IPS-15b (cell line): ENCODE measurements around the gene ELAC1.

Experiments used
- H3K27me3 ChIP-seq: one replicate; pipeline ENCODE4 v1.6.1; 2013; ENCODE audit warnings: low read length; ENCODE audit not compliant: control insufficient read depth, insufficient read depth
- H3K36me3 ChIP-seq: one replicate; pipeline ENCODE4 v1.6.1; 2013; ENCODE audit warnings: low read length; ENCODE audit not compliant: control insufficient read depth, insufficient read depth
- H3K4me1 ChIP-seq: one replicate; pipeline ENCODE4 v1.6.1; 2013; ENCODE audit warnings: mild to moderate bottlenecking, low read length; ENCODE audit not compliant: control insufficient read depth, insufficient read depth
- H3K4me3 ChIP-seq: one replicate; pipeline ENCODE4 v1.5.1; 2013; ENCODE audit warnings: low read depth, low read length
- H3K9ac ChIP-seq: one replicate; pipeline ENCODE4 v1.6.1; 2013; ENCODE audit warnings: low read depth, mild to moderate bottlenecking, low read length
- H3K9me3 ChIP-seq: one replicate; pipeline ENCODE4 v1.6.1; 2013; ENCODE audit warnings: mild to moderate bottlenecking, low read length; ENCODE audit not compliant: control insufficient read depth, insufficient read depth

ELAC1 gene

GRCh38 chr18:51028201-51028805, 60.5 kb downstream of the ELAC1 start:
- peaks cover 18% of the 10 kb centered on the region for H3K4me1 ChIP-seq
- H3K9ac ChIP-seq: no peak overlapping the region
- peak overlapping the region; percentile 87 for H3K4me3 ChIP-seq
- no peaks in the 10 kb centered on the region for H3K36me3 ChIP-seq
- no peaks in the 10 kb centered on the region for H3K9me3 ChIP-seq
- no peaks in the 10 kb centered on the region for H3K27me3 ChIP-seq

- Histone ChIP-seq H3K9me3 (no peaks in the 10 kb centered on the region), H3K4me3 (peak overlapping the region; percentile 87), H3K9ac (peak overlapping the region; percentile 75), H3K27me3 (no peaks in the 10 kb centered on the region), H3K4me1 (peaks cover 22% of the 10 kb centered on the region), H3K36me3 (no peaks in the 10 kb centered on the region)
These were observed 61.5 kb downstream of the ELAC1 start for GRCh38 chr18:51029378-51029693.

DNA sequence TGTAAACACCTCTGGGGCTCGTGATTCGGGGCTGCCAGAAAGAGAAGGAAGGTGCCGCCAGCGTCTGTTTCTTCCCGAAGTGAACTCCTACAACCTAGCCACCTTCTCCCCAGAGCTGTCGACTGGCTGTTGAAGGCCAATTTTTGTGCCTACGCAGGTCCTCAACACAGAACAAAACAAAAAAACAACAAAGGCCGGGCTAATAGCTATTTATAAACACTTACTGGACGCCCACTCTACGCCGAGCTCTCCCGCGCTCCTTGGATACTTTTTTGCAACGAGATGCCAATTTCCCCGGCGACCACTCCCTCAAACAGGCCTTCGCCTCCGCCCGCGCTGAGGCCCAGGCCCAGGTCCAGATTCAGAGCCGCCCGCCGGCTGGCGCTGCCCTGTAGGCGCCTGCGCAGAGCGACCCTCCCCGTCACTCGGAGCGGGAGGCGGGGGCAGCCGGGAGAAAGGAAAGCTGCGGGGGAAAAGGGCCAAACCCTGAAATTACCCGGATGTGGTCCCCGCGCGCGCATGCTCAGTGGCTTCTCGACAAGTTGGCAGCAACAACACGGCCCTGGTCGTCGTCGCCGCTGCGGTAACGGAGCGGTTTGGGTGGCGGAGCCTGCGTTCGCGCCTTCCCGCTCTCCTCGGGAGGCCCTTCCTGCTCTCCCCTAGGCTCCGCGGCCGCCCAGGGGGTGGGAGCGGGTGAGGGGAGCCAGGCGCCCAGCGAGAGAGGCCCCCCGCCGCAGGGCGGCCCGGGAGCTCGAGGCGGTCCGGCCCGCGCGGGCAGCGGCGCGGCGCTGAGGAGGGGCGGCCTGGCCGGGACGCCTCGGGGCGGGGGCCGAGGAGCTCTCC, 62.1 kb downstream of the ELAC1 start, which contains the start of gene SMAD4:
Gene SMAD4 (plus strand): TSS at position 520 of the 843 bp plus-strand sequence. CDS start 16,834 bp downstream, outside the sequence.
- Histone ChIP-seq H3K9ac (peak within 1 kb of the TSS; percentile 75), H3K27me3 (no peaks in the 10 kb centered on the region), H3K4me1 (peaks cover 22% of the 10 kb centered on the region), H3K36me3 (no peaks in the 10 kb centered on the region), H3K4me3 (peak within 1 kb of the TSS; percentile 87), H3K9me3 (no peaks in the 10 kb centered on the region)

- Histone ChIP-seq H3K4me3 (peak overlapping the region; percentile 87), H3K36me3 (no peaks in the 10 kb centered on the region), H3K9me3 (no peaks in the 10 kb centered on the region), H3K4me1 (peaks cover 22% of the 10 kb centered on the region), H3K27me3 (no peaks in the 10 kb centered on the region), H3K9ac (peak overlapping the region; percentile 37)
These were observed 62.9 kb downstream of the ELAC1 start for GRCh38 chr18:51030537-51031258.

DNA sequence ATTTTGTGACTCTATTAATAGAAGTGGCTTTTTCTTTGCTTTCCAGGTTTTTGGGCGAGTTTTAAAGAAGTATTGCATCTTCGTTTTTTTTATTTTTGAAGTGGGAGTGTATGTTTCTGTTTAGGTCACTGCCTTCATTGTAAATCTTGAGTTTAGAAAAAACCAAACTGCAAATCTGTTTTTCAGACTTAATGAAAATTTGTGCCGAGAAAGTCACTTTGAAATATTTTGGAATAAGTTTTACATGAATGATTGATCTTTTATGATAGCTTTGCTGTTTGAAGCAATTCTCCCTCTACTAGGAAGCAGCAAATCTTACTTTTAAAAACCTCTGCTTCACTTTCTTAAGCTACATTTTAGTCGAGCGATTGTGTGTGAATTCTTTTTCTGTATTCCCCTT, 64.4 kb downstream of the ELAC1 start:
- Histone ChIP-seq H3K9me3 (no peaks in the 10 kb centered on the region), H3K27me3 (no peaks in the 10 kb centered on the region), H3K4me1 (peaks cover 24% of the 10 kb centered on the region), H3K4me3 (peak overlapping the region; percentile 77), H3K36me3 (no peaks in the 10 kb centered on the region), H3K9ac (peak overlapping the region; percentile 19)

- Histone ChIP-seq H3K4me3 (no peak overlapping the region), H3K9ac (no peak overlapping the region), H3K4me1 (peaks cover 24% of the 10 kb centered on the region), H3K27me3 (no peaks in the 10 kb centered on the region), H3K9me3 (no peaks in the 10 kb centered on the region), H3K36me3 (no peaks in the 10 kb centered on the region)
These were observed 69.4 kb downstream of the ELAC1 start for GRCh38 chr18:51037230-51037629.
